Nephron (organoid): ENCODE data around the gene HES4.

Experiments
- H3K27ac Mint-ChIP-seq, 3 experiments: 2 replicates each; pipeline ENCODE4 v1.8.0; 2020; ENCODE audit warnings: mixed read lengths in 3 of 3, mild to moderate bottlenecking in 2 of 3, moderate library complexity in 1 of 3
- H3K27me3 Mint-ChIP-seq: 2 replicates; pipeline ENCODE4 v1.8.0; 2021; ENCODE audit warnings: low read depth, mild to moderate bottlenecking, moderate library complexity, mixed read lengths
- H3K36me3 Mint-ChIP-seq: 2 replicates; pipeline ENCODE4 v1.8.0; 2020; ENCODE audit warnings: low read depth, mixed read lengths
- H3K4me1 Mint-ChIP-seq: 2 replicates; pipeline ENCODE4 v1.8.0; 2020; ENCODE audit warnings: mixed read lengths
- H3K4me3 Mint-ChIP-seq, 3 experiments: 2 replicates each; pipeline ENCODE4 v1.8.0; 2020; ENCODE audit warnings: mild to moderate bottlenecking in 3 of 3, mixed read lengths in 3 of 3, moderate library complexity in 2 of 3
- H3K9me3 Mint-ChIP-seq: 2 replicates; pipeline ENCODE4 v1.8.0; 2020; ENCODE audit warnings: mixed read lengths
- CTCF ChIP-seq, 3 experiments: fragments of 200-600 bp; sonication (generic); IDR thresholded peaks; one replicate each; pipeline ENCODE4 v1.5.0; 2021; ENCODE audit warnings: antibody characterized with exemption in 3 of 3; ENCODE audit not compliant: unreplicated experiment in 3 of 3

The HES4 gene

GRCh38 chr1:974687-975328 is 25.1 kb downstream of the HES4 start:
- Mint-ChIP-seq H3K4me3 (no peak overlapping the region), H3K27ac (no peak overlapping the region), H3K4me1 (no peaks in the 10 kb centered on the region), H3K36me3 (peaks cover 4% of the 10 kb centered on the region), H3K27me3 (peaks cover 39% of the 10 kb centered on the region), H3K9me3 (peaks cover 3% of the 10 kb centered on the region)
- TF ChIP-seq CTCF (IDR thresholded peaks at IDR 0.05; ENCODE audit: unreplicated experiment in 3 of 3) = no peak

GRCh38 chr1:974293-974640 is 25.6 kb downstream of the HES4 start:
- TF ChIP-seq CTCF (IDR thresholded peaks at IDR 0.05; ENCODE audit: unreplicated experiment in 3 of 3) = no peak
- Mint-ChIP-seq H3K9me3 (peaks cover 3% of the 10 kb centered on the region), H3K4me3 (no peak overlapping the region)

GRCh38 chr1:973459-974292 is 26.2 kb downstream of the HES4 start:
- Mint-ChIP-seq H3K27ac (no peak overlapping the region), H3K27me3 (peaks cover 51% of the 10 kb centered on the region), H3K4me3 (no peak overlapping the region), H3K36me3 (peaks cover 4% of the 10 kb centered on the region), H3K4me1 (no peaks in the 10 kb centered on the region), H3K9me3 (peaks cover 3% of the 10 kb centered on the region)
- TF ChIP-seq CTCF (IDR thresholded peaks at IDR 0.05; ENCODE audit: unreplicated experiment in 3 of 3) = no peak

More at GRCh38 chr1:974293-974640, 25.6 kb downstream of the HES4 start:
- Mint-ChIP-seq H3K27ac (no peak overlapping the region), H3K36me3 (peaks cover 4% of the 10 kb centered on the region), H3K4me1 (no peaks in the 10 kb centered on the region), H3K27me3 (peaks cover 45% of the 10 kb centered on the region)

- Mint-ChIP-seq H3K4me3 (no peak overlapping the region), H3K36me3 (no peaks in the 10 kb centered on the region), H3K27ac (no peak overlapping the region), H3K4me1 (no peaks in the 10 kb centered on the region), H3K27me3 (peaks cover 54% of the 10 kb centered on the region), H3K9me3 (no peaks in the 10 kb centered on the region)
- TF ChIP-seq CTCF (IDR thresholded peaks at IDR 0.05; ENCODE audit: unreplicated experiment in 3 of 3) = no peak
Measured at GRCh38 chr1:972726-973458, 27.0 kb downstream of the HES4 start.

- Mint-ChIP-seq H3K4me1 (no peaks in the 10 kb centered on the region), H3K27ac (no peak overlapping the region), H3K36me3 (no peaks in the 10 kb centered on the region), H3K4me3 (no peak overlapping the region), H3K27me3 (peaks cover 62% of the 10 kb centered on the region), H3K9me3 (no peaks in the 10 kb centered on the region)
- no peak for TF ChIP-seq CTCF (IDR thresholded peaks at IDR 0.05; ENCODE audit: unreplicated experiment in 3 of 3)
Measured at GRCh38 chr1:971751-972506, 28.0 kb downstream of the HES4 start.
